ENCODE data around the gene NEK7.

GRCh38 chr1:198264282-198264681 lies 107.5 kb downstream of the NEK7 start:
- TF ChIP-seq CTCF (IDR thresholded peaks at IDR 0.05): no peak
- no peak for TF ChIP-seq POLR2A (IDR thresholded peaks at IDR 0.05)
- TF ChIP-seq EP300 (IDR thresholded peaks at IDR 0.05): no peak

All from ovary (tissue), 3 donors.